Heart left ventricle (tissue), 16 donors: Measurements from ENCODE around the gene MAN2A1. TPM values are rescaled to one million over a fixed set of nuclear protein-coding genes. Genes with fewer than 3 reads are reported as not detected.

Experiments
- ATAC-seq, 4 donors: fragments of 200-7000 bp; cut with Tn5 transposase; one replicate each; pipeline ENCODE4 v1.9.1; 2020 to 2022; ENCODE audit warnings: moderate library complexity in 4 of 4, mild to moderate bottlenecking in 3 of 4, moderate number of reproducible peaks in 1 of 4
- DNase-seq, 5 donors: peaks; one replicate each; pipeline ENCODE4 v3.0.0-alpha.2; 2020
- H3K27ac ChIP-seq, 12 donors: fragments of 200-600 bp; sonication (generic) in 4 of 12; one replicate each; pipeline versions ENCODE4 v1.5.0 to v1.8.0; 2016 to 2022; ENCODE audit warnings: mild to moderate bottlenecking in 2 of 12
- H3K27me3 ChIP-seq, 9 donors: fragments of 200-600 bp; sonication (generic) in 2 of 9; one replicate each; pipeline versions ENCODE4 v1.5.1 to v1.8.0; 2016 to 2022; ENCODE audit warnings: mild to moderate bottlenecking in 3 of 9
- H3K36me3 ChIP-seq, 9 donors: fragments of 200-600 bp; sonication (generic) in 2 of 9; one replicate each; pipeline versions ENCODE4 v1.5.0 to v1.8.0; 2018 to 2022; ENCODE audit warnings: mild to moderate bottlenecking in 2 of 9
- H3K4me1 ChIP-seq, 12 donors: fragments of 200-600 bp; sonication (generic) in 4 of 12; one replicate each; pipeline versions ENCODE4 v1.5.0 to v1.8.0; 2016 to 2022; ENCODE audit warnings: mild to moderate bottlenecking in 3 of 12
- H3K4me3 ChIP-seq, 12 donors: fragments of 200-600 bp; sonication (generic) in 4 of 12; one replicate each; pipeline versions ENCODE4 v1.5.0 to v1.8.0; 2017 to 2022; ENCODE audit warnings: mild to moderate bottlenecking in 9 of 12, moderate library complexity in 4 of 12
- H3K9me3 ChIP-seq, 12 donors: fragments of 200-600 bp; sonication (generic) in 4 of 12; one replicate each; pipeline versions ENCODE4 v1.5.0 to v1.8.0; 2016 to 2022; ENCODE audit warnings: mild to moderate bottlenecking in 1 of 12
- CTCF ChIP-seq, 12 donors: fragments of 200-600 bp; sonication (generic) in 4 of 12; IDR thresholded peaks; one replicate each; pipeline versions ENCODE4 v1.5.0 to v1.8.0; 2018 to 2022; ENCODE audit warnings: antibody characterized with exemption in 12 of 12, mild to moderate bottlenecking in 5 of 12
- POLR2A ChIP-seq, 2 donors: fragments of 450-650 bp; IDR thresholded peaks; one replicate each; pipeline ENCODE4 v1.6.1; 2017; ENCODE audit warnings: antibody characterized with exemption in 2 of 2, mild to moderate bottlenecking in 2 of 2, moderate library complexity in 2 of 2
- WGBS, 4 donors: extraction: QIAGEN DNeasy Blood & Tissue Kit in 2 of 4; methylation state at CpG; one replicate each; pipeline versions ENCODE4 v1.1.5 to v1.1.7; 2013 to 2018; 5-methylcytosine and 5-hydroxymethylcytosine counted together
- intact Hi-C, 10 donors: fragments of 100-400 bp; cut with DNase I; formaldehyde crosslinking; loops; one replicate each; pipeline versions ENCODE4 v1.11.1 to v1.14.2; 2022
- polyA plus RNA-seq, 2 donors: library from polyadenylated mRNA; stranded (reverse); fragments of 200-250 nt; gene quantifications; one replicate each; pipeline ENCODE4 v1.2.3, GENCODE V29; 2013
- total RNA-seq, 9 donors: library from RNA; depleted of rRNA in 2 of 9; stranded (reverse); fragments of >200 nt in 2 of 9; fragmentation: NEBNext Ultra II Directional in 3 of 9; extraction: Animal tissue kit (Norgen Biotek cat#: 25700) in 3 of 9; gene quantifications; one replicate each; pipeline versions ENCODE4 v1.1.0 to v1.2.4, GENCODE V29; 2016 to 2023
- donor health status: ischemic (EF 13 %, LVEDD 7.1; RV severe dilation, severe dysfunction).
- donor health status: healthy with polysubstance abuse.
- donor health status: DM: no; HTN: yes; CAD: no.
- donor health status: DM: no; HTN: no; CAD: no.
- donor health status: ischemic (EF 25% LVEDD 6.9; RV normal size, moderate dysfunction).
- donor health status: ischemic (EF 25% LVEDD 5.7; RV mildly dilated, moderate dysfunction).
- donor health status: healthy.
- donor health status: DM: yes; HTN: yes; CAD: no.
- donor health status: ischemic (EF 35%, LVEDD 5.7; RV mildly dilated, moderate dysfunction).
- donor health status: nonischemic (EF 11% LVEDD 7.7; RV severe dilation, severe dysfunction).
- donor health status: DM: yes; HTN: yes; CAD: no.
- donor health status: PGD.
- donor health status: ischemic (EF 29% LVEDD 5.4; RV normal size, mild dysfunction).
- donor health status: nonischemic (EF 23%, LVEDD 6.1; RV moderate dilation, normal function).

The MAN2A1 gene
- total and polyA plus RNA-seq, 11 donors: 2.0 to 22.9 (median 7.8) TPM

- H3K9me3 ChIP-seq: no peaks in the 10 kb centered on the region
- 69 to 91% (median 87%) methylated on average over 1 of the region's 1 CpG for WGBS, 4 donors
- TF ChIP-seq POLR2A (IDR thresholded peaks at IDR 0.05) (no peak), CTCF (IDR thresholded peaks at IDR 0.05) (no peak)
- no peaks in the 10 kb centered on the region for H3K4me1 ChIP-seq
- no peak for ATAC-seq
- H3K27me3 ChIP-seq: no peaks in the 10 kb centered on the region
- intact Hi-C loops: no loop called here
- no peaks in the 10 kb centered on the region for H3K36me3 ChIP-seq
- no peak overlapping the region for H3K27ac ChIP-seq
- DNase-seq: no peak
- H3K4me3 ChIP-seq: no peak overlapping the region
Measured at GRCh38 chr5:109905906-109906305, 216.2 kb downstream of the MAN2A1 start.

GRCh38 chr5:109907189-109907588 lies 217.5 kb downstream of the MAN2A1 start:
- intact Hi-C loops: no loop called here
- 53 to 67% (median 62%) methylated on average over 3 of the region's 3 CpGs for WGBS, 4 donors

GRCh38 chr5:109907731-109908130 lies 218.0 kb downstream of the MAN2A1 start:
- peak overlapping the region in 2 of 12 donors; percentile 1 for H3K27ac ChIP-seq
- H3K4me1 ChIP-seq: no peaks in the 10 kb centered on the region
- H3K27me3 ChIP-seq: no peaks in the 10 kb centered on the region
- H3K4me3 ChIP-seq: no peak overlapping the region
- DNase-seq: no peak
- no peaks in the 10 kb centered on the region for H3K36me3 ChIP-seq
- intact Hi-C loops: no loop called here
- H3K9me3 ChIP-seq: no peaks in the 10 kb centered on the region
- no peak for TF ChIP-seq POLR2A (IDR thresholded peaks at IDR 0.05)
- TF ChIP-seq CTCF (IDR thresholded peaks at IDR 0.05): no peak
- peak in 3 of 4 donors; percentile 53 to 74 (median 57) for ATAC-seq
- WGBS, 4 donors: 74 to 81% (median 76%) methylated on average over 2 of the region's 2 CpGs

More at GRCh38 chr5:109907189-109907588, 217.5 kb downstream of the MAN2A1 start:
- Histone ChIP-seq H3K9me3 (no peaks in the 10 kb centered on the region), H3K27me3 (no peaks in the 10 kb centered on the region), H3K4me1 (no peaks in the 10 kb centered on the region), H3K36me3 (no peaks in the 10 kb centered on the region), H3K27ac (peak overlapping the region in 1 of 12 donors; percentile 1), H3K4me3 (no peak overlapping the region)
- ATAC-seq (peak in 3 of 4 donors; percentile 54 to 82 (median 77)), DNase-seq (no peak)
- TF ChIP-seq POLR2A (IDR thresholded peaks at IDR 0.05) (no peak), CTCF (IDR thresholded peaks at IDR 0.05) (no peak)

- TF ChIP-seq CTCF (IDR thresholded peaks at IDR 0.05) (no peak), POLR2A (IDR thresholded peaks at IDR 0.05) (no peak)
- H3K27me3 ChIP-seq: no peaks in the 10 kb centered on the region
- ATAC-seq: no peak
- DNase-seq: no peak
- WGBS, 4 donors: 73 to 81% (median 78%) methylated on average over 3 of the region's 3 CpGs
- H3K36me3 ChIP-seq: no peaks in the 10 kb centered on the region
- no peaks in the 10 kb centered on the region for H3K4me1 ChIP-seq
- peak overlapping the region in 1 of 12 donors; percentile 1 for H3K27ac ChIP-seq
- no peak overlapping the region for H3K4me3 ChIP-seq
- intact Hi-C loops: no loop called here
- no peaks in the 10 kb centered on the region for H3K9me3 ChIP-seq
Measured at GRCh38 chr5:109908366-109908765, 218.6 kb downstream of the MAN2A1 start.
